ENCODE measurements around the gene ARHGEF28.

Gene ARHGEF28

DNA sequence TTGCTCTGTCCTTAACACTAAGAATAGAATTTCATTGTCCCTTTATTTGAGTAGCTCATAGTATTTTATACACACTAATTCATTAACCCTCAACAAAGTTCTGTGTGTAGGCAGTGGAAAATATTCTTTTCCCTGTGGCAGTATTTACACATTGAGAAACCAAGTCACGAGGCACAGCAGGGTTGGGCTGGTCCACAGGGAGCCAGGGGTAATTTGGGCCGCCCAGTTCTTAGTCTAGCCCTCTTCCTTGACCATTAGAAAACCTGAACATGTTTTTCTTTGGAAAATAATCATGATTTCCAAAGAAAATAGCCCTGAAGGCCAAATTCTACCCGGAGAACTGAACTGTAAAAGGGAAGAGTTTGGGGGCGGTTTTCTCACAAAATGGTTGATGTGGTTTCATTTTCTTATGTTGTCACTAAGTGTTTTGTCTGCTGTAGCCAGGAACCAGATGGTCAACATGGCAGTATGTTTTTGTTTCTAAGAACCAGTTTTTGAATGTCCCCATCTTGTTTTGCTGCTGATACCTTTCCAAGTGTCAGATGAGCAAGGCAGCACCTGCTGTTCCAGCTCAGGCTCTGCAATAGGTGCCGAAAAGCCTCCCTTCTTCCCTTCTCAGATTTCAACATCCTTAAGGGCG lies 29.6 kb downstream of the ARHGEF28 start:
- DNase-seq (ENCODE audit: low read depth in 3 of 3), result no peak

DNA sequence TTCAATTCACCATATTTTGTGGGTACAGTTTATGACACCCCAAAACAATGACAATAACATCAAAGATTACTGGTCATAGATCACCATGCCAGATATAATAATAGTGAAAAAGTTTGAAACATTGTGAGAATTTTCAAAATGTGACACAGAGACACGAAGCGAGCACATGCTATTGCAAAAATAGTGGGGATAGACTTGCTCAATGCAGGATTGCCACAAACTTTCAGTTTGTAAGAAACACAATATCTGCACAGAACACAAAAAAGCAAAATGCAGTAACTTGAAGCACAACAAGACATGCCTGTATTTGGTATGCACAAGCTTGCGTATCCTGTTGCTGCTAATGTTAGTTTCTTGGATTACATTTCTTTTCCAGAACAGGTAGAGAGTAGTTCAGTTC lies 35.8 kb downstream of the ARHGEF28 start:
- no peak for DNase-seq (ENCODE audit: low read depth in 3 of 3)

DNA sequence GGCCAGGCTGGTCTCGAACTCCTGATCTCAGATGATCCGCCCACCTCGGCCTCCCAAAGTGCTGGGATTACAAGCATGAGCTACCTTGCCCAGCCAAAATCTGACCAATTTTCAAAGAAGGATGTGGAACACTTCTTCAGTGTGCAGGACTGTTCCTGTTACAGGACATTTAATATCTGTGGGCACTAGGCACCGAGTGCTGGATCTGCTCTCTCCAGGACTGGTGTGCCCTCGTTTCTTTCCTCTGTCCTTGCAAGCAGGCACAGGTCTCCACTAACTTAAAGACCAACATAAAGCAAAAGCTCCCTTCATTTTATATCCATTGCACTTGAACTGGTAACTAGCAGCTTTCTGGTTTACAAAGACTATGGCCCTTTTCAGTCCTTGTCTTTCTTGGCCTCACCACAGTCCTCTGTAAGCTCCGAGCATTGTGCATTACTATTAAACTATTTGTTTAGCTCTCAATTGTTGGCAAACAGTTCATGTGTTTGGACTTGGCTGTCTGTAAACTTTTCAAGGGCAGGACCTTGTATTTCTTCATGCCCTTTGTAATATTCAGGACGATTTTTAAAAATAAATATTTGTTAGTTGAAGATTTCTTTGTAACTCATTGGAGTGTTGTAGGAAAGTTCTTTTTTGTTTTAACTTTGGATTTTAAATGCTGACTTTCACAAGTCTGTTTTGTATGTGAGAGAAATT lies 37.3 kb downstream of the ARHGEF28 start:
- DNase-seq (ENCODE audit: low read depth in 3 of 3), result no peak

DNA sequence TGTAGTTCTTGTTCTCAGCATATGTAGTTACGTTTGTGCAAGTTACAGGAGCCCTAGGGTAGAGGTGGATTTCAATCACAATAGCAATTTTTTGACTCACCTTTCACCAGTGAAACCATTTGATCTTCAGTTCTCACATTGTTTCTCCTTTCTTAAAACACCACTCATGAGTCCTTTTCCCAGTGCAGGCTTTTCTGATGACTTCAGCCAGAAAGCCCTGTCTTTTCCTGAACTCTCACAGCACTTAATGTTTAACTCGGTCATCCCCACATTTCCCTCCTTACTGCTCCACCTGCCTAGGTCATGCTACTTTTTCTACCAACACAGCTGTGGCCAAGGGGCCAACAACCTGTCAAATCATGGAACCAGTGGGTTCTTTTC lies 37.9 kb downstream of the ARHGEF28 start:
- DNase-seq (ENCODE audit: low read depth in 3 of 3), result no peak

DNA sequence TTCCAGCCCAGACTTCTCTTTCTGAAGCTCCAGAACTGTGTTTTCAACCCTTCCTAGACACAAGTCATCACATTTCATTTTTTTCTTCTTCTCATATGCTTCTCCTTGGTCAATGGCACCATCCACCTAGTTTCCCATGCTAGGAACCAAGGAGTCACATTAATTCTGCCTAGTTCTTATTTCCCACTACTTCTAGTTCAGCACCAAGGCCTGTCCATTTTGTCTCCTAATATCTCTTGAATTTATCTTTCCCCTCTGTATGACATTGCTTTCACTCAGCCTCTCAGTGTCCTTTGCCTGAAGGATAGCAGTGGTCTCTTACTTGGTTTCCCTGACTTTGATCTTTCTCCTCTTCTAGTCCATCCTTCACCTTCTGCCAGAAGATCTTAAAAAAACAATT lies 38.8 kb downstream of the ARHGEF28 start:
- DNase-seq (ENCODE audit: low read depth in 3 of 3), result no peak

DNA sequence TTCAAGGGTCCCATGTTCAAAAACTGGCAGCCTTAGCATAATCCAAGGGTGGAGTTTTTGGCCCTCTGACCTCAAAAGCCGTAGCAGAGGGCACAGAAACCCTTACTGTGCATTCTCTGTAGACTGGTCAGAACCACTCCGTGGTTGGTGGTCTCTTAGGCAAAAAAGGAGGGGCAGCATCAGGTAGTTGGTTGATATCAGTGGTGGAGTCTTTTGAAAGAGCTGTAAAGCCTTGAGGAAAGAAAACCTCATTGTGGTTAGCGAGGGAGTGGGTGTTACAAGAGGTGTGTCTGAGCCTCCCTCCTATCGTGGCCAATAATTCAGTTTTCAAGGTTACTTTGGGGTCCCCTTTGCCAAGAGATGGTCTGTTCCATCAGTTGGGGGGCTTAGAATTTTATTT lies 40.9 kb downstream of the ARHGEF28 start:
- no peak for DNase-seq (ENCODE audit: low read depth in 3 of 3)

DNA sequence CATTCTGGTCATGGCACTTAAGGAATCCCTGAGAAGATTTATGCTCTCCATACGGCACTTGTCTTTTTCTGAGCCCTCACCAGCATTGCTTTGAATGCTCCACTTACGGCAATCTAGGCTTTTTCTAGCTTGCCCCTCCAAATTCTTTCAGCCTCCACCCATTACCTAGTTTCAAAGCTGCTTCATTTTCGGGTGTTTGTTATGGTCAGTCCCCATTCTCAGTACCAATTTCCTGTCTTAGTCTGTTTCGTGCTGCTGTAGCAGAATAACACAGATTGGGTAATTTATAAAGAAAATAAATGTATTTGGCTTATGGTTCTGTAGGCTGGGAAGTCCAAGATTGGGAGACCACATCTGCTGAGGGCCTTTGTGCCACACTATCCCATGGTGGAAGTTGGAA lies 42.0 kb downstream of the ARHGEF28 start:
- no peak for DNase-seq (ENCODE audit: low read depth in 3 of 3)

DNA sequence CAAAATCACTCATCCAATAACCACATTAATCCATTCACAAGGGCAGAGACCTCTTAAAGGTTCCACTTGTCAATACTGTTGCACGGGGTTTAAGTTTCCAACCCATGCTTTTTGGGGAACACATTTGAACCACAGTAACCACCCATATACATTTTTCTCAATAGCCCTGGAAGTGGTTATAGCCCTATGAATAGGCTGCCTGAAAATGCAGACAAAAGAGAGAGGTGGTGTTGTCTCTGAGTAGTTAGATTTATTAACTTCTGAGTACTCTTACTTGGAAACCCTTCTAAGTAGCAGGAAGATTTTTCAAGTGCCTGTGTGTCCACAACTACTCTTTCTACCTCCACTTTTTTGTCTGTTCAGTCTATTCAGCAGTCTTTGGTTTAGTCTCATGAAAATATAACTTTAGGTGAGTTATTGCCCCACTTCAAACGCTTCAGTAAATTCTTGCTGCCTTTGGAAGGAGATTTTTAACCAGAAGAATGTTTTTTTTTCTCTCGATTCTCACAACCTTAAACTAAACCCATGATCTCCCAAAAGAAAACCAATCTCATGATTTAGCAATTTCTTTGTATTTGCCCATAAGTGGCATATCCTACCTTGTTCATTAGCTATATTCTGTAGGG lies 42.6 kb downstream of the ARHGEF28 start:
- DNase-seq (ENCODE audit: low read depth in 3 of 3), result no peak

DNA sequence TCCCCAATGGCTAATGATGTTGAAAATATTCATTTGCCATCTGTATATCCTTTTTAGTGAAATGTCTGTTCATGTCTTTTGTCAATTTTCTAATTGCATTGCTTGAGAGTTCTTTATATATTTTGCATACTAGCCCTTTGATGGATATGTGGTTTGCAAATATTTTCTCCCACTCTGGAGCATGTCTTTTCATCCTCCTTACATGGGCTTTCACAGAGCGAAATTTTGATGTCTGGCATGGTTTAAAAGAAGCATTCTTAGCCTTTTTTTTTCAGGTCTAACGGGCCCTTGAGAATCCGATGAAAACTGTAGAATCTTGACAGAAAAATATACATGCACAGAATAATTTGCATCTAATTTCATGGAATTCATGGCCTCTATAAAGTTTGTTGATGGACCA lies 44.7 kb downstream of the ARHGEF28 start:
- no peak for DNase-seq (ENCODE audit: low read depth in 3 of 3)

DNA sequence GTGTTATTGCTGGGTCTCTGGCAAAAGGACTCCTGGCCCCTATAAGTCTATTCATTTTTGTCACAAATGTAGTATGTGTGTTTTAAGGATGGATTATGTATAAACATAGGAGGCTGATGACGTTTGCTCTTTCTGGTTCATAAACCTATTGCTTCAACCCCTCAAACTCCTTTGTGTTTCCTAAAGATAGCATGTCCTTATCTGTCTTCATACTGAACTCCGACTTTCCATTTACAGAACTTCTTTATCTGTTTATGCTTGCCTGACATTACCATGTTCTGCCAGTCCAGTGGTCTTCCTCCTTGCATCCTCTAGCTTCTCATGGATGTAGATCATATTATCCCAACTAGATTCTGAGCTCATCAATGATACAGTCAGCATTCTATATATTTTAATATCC lies 46.1 kb downstream of the ARHGEF28 start:
- DNase-seq (ENCODE audit: low read depth in 3 of 3), result no peak

DNA sequence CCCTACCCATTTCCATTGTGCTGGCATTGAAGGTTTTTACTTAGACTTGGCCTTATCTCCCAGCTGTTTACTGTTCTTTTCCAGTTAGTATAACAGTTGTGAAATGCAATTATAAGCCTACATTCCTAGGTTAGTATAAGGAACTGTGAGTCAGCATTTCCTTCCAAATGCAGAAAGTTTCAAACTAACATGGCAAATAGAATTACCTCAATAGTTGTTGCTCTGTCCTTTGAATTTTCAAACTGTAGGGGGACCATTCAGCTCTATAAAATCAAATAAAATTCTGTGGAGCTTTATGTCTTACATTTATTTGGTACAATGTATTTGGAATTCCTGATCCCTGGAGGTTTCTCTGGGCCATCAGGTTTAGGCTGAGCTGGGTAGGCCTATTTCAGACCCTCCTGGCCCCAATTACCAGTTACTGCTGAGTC lies 47.2 kb downstream of the ARHGEF28 start:
- no peak for DNase-seq (ENCODE audit: low read depth in 3 of 3)

DNA sequence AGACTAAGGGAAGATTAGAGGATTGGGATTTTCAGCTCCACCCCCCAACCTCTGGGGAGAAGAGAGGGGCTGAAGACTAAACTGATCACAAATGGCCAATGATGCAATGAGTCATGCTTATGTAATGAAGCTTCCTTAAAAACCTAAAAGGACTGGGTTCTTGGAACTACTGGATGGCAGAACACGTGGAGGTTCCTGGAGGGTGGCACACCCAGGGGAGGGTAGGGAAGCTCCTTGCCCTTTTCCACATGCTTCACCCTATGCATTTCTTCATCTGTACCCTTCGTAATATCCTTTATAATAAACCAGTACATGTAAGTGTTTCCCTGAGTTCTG lies 48.6 kb downstream of the ARHGEF28 start:
- no peak for DNase-seq (ENCODE audit: low read depth in 3 of 3)

DNA sequence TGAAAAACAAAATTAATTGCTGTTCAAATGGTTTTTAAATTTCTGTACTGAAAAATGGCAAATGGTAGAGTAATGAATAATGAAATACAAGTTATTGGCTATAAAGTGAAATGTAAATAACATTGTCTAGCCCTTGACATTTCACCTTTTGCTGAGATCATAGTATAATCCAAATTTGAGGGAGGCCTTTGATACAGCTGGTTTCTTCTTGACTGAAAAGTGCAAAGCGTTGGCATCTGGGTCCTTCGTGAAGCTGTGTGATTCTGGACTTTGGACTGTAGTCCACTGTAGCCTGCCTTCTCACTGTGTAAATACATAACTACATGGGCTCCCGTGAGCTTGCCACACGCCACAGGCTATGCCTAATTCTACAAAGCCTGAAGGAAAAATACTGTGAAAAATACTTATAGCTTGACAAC lies 52.3 kb downstream of the ARHGEF28 start:
- no peak for DNase-seq (ENCODE audit: low read depth in 3 of 3)

DNA sequence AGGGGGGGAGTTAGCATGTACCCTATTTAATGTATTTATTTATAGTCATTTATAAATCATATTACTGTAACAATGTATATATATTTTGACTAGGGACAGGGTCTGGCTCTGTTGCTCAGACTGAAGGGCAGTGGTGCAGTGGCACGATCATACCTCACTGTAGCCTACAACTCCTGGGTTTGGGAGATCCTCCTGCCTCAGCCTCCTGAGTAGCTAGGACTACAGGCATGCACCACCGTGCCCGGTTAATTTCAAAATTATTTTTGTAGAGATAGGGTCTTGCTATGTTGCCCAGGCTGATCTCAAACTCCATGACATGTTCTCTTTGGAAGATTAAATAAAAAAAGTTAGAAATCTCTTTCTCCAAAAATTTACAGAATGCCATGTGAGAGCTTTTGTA lies 52.8 kb downstream of the ARHGEF28 start:
- DNase-seq (ENCODE audit: low read depth in 3 of 3), result no peak

DNA sequence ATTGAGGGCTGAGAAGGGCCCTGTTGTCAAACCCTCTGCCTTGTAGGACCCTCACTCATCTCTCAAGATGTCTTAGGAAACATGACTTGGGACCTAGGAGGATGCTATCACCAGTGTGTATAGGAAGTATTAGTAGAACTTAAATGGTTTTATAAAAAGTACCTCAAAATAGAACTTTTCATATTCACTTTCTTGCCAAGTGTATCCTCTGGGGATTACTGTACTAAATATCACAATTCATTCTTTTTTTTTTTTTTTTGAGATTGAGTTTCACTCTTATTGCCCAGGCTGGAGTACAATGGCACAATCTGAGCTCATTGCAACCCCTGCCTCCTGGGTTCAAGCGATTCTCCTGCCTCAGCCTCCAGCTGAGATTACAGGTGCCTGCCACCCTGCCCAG lies 56.2 kb downstream of the ARHGEF28 start:
- no peak for DNase-seq (ENCODE audit: low read depth in 3 of 3)

DNA sequence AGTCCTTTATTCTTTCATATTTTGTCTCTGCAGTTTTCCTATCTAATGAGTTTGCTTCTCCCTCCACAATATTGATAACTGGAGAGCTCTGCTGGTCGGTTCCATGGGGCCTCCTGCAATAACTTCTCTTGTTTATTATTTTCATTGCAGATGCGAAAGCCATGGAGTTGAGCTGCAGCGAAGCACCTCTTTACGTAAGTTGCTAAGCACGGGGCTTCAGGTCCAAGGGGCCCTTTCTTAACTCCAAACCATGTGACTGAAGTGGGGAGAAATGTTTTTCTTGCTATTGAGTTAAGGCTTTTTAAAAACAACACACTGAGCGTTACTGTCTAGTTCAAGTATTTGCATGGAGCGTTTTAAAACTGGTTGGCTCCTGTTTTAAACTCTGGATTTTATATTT lies 58.7 kb downstream of the ARHGEF28 start:
- DNase-seq (ENCODE audit: low read depth in 3 of 3), result no peak

DNA sequence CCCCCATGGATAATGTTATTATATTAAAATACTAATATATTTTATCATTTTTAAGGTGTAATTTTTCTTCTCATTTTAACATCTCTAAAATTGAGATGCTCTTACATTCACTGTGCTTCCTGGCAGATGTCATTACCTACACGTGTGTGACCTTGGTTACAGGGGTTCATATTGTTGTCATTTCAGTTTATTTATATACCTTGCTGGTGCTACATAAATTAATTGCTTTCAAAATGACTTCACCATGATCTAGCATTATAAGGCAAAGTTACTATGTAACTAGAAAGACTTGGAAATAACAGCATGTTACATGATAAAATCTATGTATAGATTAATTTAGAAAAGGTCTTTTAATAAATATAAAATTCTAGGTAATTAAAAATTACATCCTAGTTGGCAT lies 60.9 kb downstream of the ARHGEF28 start:
- DNase-seq (ENCODE audit: low read depth in 3 of 3), result no peak

DNA sequence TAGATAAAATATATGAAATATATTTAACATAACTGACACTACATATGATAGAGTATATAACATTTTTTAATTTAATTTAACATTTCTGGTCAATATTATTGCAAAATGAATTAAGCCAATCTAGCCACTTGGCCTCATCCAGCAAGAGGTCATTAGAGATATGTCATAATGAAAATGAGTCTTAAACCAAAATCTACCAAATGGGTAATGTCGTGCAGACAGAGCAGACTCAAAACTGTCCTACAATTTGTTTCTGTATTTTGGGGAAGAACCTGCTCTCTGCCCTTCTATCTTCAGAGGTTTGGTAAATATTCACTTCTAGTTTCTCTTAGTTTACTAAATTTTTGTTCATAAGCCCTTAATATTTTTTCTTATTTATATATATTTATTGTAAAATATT lies 61.4 kb downstream of the ARHGEF28 start:
- DNase-seq (ENCODE audit: low read depth in 3 of 3), result no peak

DNA sequence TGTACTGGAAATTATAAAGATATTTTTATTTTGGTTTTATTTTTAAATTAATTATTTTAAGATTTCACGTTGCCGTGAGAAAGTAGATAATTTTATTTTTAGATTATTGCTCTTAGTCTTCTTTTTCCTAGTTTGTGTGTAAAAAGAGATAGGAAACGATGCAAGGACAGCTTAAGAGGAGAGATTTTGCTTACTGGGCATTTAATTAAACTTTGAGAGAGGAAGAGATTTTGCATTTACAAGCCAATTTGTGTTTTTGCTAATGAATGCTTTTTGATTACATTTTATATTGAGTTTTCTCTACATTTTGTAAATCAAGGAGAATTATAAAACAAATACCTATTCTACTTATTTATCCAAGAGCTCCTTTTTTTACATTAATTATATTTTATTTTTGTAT lies 64.0 kb downstream of the ARHGEF28 start:
- DNase-seq (ENCODE audit: low read depth in 3 of 3), result no peak

DNA sequence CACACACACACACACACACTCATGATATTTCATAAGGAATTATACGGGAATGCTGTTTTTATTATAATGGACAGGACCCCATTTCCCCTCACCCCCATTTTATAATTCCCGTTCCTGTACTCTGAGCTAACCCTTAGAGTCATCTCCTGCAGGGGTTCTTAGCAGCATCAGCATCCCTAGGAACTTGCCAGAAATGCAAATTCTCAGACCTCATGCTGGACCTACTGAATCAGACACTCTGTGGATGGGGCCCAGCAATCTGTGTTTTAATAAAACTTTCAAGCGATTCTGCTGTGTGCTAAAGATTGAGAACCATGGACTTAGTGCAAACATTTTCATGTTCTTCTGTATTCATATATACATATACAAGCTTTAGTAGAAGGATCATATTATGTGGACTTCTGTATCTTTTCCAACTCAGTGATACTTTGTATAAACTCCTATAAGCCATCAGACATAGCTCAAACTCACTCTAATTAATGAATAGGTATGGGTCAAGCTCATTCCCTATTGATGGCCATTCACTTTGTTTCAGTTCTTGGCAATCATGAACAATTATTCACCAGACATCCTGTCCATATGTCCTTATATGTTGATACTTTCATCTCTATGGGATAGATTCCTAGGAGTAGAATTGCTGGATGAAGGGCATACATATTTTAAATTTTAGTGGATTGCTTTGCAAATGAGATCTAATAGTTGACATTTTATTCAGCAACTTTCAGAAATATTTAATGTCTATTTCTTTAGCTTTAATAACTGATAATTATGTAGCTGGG lies 65.5 kb downstream of the ARHGEF28 start:
- no peak for DNase-seq (ENCODE audit: low read depth in 3 of 3)

DNA sequence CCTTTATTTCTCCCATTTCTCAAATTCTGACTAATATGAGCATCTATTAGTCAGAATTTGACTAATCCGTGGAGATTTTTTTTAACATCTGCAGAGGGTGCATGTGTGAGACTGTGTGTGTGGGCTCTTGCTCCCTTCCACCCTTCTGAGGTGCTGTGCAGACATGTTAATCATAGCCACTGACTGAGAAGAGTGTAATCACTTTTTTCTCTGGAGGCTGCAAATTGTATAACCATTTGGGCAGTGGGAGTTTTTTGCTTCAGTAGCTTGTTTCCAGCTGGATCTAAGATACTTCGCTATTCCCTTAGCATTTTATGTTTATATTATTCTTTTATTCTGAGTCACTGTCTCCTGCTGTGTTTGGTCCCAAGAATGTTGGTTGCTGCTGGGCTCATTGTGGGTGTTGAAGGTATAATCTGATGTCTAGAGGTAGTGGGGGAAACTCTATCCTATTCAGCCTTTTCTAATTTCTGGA lies 66.2 kb downstream of the ARHGEF28 start:
- DNase-seq (ENCODE audit: low read depth in 3 of 3), result no peak

DNA sequence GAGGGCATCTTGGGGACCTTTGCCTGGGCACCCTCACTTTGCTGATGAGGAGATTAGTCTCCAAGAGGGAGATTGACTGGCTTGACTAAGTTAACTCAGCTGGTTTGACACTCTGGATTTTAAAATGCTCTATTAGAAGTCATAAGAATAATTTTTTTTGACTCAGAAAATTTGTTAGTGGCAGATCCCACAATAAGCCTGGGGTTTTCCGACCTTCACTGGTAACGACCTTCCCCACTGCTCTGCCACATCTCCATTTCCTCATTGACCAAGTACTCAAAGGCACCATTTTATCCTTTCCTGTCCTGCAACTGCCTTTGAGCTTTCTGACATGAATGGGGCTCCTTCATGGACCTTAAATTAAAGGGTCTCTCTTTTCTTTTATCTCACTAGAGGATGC lies 67.0 kb downstream of the ARHGEF28 start:
- no peak for DNase-seq (ENCODE audit: low read depth in 3 of 3)

Data from stimulated activated CD4-positive, alpha-beta T cell treated with anti-CD3 and anti-CD28 coated beads, TNF-alpha, amount 100 ng/mL, for 4 hours (primary cell).